ENCODE results near the gene EDA2R.

GRCh38 chrX:66625525-66625924, 13.4 kb downstream of the EDA2R start:
- TF ChIP-seq CTCF (optimal IDR thresholded peaks at IDR 0.05 in 1 of 3, IDR thresholded peaks at IDR 0.05 in 1 of 3, conservative IDR thresholded peaks at IDR 0.05 in 1 of 3; ENCODE audit: extremely low read depth in 1 of 3, insufficient read depth in 2 of 3, low read length in 3 of 3) = no peak
- TF ChIP-seq EZH2 (IDR thresholded peaks at IDR 0.05; ENCODE audit: low read length) = no peak
